ENCODE results near the gene SBF1.
"Not testable (repeated sequence)": the region's sequence is repeated elsewhere in the genome, so short reads cannot be mapped to it uniquely, and the experiment has no call there.

SBF1 gene

GRCh38 chr22:50444663-50445062, 30.2 kb downstream of the SBF1 start:
- DNase-seq: no peak

- DNase-seq: no peak
Measured at GRCh38 chr22:50443801-50444625, 30.8 kb downstream of the SBF1 start.

GRCh38 chr22:50443197-50443596, 31.6 kb downstream of the SBF1 start:
- no peak for DNase-seq

- DNase-seq: no peak
Measured at GRCh38 chr22:50441428-50441993, 33.3 kb downstream of the SBF1 start.

- DNase-seq: no peak
Measured at GRCh38 chr22:50440544-50441249, 34.1 kb downstream of the SBF1 start.

GRCh38 chr22:50439871-50440331, 34.9 kb downstream of the SBF1 start:
- no peak for DNase-seq

GRCh38 chr22:50439314-50439870, 35.4 kb downstream of the SBF1 start:
- no peak for DNase-seq

- DNase-seq: no peak
Measured at GRCh38 chr22:50438305-50439275, 36.2 kb downstream of the SBF1 start.

GRCh38 chr22:50437511-50438304, 37.1 kb downstream of the SBF1 start:
- no peak for DNase-seq

- DNase-seq: no peak
Measured at GRCh38 chr22:50436841-50437341, 37.9 kb downstream of the SBF1 start.

GRCh38 chr22:50436015-50436830, 38.6 kb downstream of the SBF1 start:
- no peak for DNase-seq

GRCh38 chr22:50435291-50436014, 39.4 kb downstream of the SBF1 start:
- no peak for DNase-seq

GRCh38 chr22:50434849-50435248, 40.0 kb downstream of the SBF1 start:
- no peak for DNase-seq

GRCh38 chr22:50432877-50433510, 41.8 kb downstream of the SBF1 start:
- not testable (repeated sequence) for DNase-seq

GRCh38 chr22:50432131-50432876, 42.5 kb downstream of the SBF1 start:
- no peak for DNase-seq

- DNase-seq: no peak
Measured at GRCh38 chr22:50425179-50425916, 49.5 kb downstream of the SBF1 start.

- DNase-seq: no peak
Measured at GRCh38 chr22:50423956-50424355, 50.9 kb downstream of the SBF1 start.
